HG02943 (cell line): ENCODE data around the gene UMODL1.

ENCODE experiments used
- ATAC-seq: cut with Tn5 transposase; IDR thresholded peaks from one replicate; pipeline ENCODE4 v1.9.1; 2021; ENCODE audit warnings: mild to moderate bottlenecking, low read depth, moderate library complexity; ENCODE audit not compliant: unreplicated experiment

Gene UMODL1

DNA sequence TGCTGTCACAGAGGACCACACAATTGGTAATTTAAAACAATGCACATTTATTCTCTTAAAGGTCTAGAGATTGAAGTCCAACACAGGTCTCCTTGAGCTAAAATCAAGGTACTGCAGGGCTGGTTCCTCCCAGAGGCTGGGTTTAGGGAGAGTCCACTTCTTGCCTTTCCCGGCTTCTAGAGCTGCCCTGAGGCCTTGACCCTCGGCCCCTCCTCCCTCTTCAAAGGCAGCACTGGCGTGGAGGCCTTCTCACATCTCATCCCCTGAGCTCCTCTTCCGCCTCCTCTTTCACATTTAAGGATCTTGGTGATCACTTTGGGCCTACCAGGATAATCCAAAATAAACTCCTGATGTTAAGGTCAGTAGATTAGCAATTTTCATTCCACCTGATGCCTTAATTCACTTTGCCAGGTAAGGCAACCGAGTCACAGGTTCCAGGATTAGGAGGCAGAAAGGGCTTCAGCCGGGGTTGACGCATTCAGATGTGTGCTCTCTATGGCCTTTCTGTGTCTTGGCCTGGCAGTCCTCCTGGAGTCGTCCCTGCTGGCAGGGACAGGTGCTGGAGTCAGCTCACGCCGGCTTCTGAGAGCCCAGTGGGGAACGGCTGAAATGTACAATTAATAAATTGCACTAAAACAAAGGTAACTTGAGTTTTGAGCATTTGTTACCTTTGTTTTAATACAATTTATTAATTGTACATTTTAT lies 86.6 kb downstream of the UMODL1 start:
- ATAC-seq = no peak

- ATAC-seq = no peak
These were observed 87.7 kb downstream of the UMODL1 start for GRCh38 chr21:42158846-42159245.

- ATAC-seq = no peak
These were observed 88.5 kb downstream of the UMODL1 start for GRCh38 chr21:42159560-42160110.

DNA sequence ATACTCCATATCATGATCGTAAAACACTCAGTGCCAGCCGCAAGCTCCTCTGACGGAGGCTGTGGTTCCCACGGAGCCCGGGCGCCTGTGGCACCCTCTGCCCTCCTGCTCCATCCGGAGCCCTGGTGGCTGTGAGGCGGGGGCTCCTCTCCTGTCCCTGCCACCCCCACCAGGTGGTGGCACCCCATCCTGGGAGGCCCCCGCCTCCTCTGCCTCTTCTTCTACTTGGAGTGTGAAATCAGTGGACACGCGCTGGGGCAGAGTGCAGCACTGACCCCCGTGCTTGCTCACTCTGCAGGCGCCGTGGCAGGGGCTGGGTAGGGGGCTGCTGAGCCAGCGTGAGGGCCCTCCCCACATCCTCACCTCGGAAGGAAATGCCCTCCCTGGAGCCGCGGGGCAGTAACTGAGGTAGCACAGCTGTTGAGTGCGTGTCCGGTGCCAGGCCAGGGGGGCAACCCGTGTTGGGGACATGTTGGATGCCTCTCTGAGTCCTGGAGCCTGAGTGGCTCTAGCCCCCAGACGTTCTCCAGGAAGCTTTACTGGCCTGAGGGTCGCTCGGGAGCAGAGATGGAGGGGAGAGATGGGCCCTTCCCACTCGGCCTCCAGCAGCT lies 89.1 kb downstream of the UMODL1 start:
- no peak for ATAC-seq

DNA sequence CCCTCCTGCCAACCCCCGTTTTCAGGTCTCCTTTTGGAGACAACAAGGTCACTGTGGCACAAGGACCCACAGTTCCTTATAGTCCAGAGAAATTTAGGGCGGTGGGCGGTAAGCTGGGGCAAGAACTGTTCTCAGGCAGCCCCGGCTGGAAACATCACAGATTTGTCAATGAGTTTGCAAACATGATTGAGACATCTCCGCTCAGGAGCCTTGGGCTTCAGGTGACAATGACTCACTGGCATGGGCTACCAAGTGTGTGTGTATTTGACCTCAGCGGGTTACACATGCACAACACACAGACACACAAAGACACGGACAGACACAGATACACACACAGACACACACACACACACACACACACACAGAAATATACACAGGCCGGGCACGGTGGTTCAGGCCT lies 89.6 kb downstream of the UMODL1 start:
- no peak for ATAC-seq

DNA sequence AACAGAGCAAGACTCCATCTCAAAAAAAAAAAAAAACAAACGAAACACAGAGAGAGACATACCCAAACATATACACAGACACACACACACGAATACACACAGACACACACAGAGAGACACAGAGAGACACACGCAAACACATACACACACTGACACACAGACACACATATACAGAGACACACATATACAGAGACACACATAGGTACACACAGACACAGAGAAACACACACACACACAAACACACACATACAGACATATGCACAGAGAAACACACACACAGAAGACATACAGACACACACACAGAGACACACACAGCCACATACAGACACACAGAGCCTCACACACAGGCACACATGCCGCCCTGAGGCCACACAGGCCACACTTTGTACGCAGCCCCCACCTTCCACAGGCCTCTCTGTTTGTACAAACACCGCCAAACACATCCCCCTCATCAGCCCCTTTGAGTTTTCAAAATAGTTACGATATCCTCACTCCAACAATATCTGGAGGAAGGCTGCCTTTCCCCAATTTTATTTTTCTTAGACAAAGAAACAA lies 90.4 kb downstream of the UMODL1 start:
- no peak for ATAC-seq

DNA sequence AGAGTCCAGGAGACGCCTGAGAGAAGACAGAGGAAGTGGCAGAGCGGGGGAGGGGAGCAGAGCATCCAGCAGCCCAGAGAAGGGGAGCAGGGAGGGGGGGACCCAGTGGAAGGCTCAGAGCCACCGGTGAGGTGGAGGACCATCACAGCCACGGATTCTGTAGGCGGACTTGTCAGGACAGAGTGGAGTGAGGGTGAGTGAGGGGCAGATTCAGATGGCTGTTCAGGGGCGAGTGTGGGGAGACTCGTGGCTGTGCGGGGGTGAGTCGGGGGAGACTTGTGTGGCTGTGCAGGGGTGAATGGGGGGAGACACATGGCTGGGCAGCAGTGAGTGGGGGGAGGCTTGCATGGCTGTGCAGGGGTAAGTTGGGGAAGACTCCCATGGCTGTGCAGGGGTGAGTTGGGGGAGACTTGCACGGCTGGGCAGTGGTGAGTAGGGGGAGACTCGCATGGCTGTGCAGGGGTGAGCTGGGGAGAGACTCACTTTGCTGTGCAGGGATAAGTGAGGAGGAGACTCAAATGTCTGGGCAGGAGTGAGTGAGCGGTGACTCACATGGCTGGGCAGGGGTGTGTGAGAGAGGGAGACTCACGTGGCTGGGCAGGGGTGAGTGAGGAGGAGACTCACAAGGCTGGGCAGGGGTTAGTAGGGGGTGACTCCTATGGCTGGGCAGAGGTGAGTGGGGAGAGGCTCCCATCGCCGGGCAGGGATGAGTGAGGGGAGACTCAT lies 91.0 kb downstream of the UMODL1 start:
- no peak for ATAC-seq

DNA sequence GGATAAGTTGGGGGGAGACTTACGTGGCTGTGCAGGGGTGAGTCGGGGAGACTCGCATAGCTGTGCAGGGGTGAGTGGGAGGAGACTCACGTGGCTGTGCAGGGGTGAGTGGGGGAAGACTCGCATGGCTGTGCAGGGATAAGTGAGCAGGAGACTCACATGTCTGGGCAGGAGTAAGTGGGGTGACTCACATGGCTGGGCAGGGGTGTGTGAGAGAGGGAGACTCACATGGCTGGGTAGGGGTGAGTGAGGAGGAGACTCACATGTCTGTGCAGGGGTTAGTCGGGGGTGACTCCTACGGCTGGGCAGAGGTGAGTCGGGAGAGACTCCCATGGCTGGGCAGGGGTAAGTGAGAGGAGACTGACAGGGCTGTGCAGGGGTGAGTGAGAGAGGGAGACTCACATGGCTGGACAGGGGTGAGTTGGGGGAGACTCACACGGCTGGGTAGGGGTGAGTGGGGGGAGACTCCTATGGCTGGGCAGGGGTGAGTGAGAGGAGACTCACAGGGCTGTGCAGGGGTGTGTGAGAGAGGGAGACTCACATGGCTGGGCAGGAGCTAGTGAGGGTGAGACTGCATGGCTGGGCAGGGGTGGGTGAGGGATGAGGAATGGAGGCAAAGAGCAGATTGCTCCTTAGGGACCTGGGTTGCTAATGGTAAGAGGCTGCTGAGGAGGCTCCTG lies 91.9 kb downstream of the UMODL1 start:
- no peak for ATAC-seq

DNA sequence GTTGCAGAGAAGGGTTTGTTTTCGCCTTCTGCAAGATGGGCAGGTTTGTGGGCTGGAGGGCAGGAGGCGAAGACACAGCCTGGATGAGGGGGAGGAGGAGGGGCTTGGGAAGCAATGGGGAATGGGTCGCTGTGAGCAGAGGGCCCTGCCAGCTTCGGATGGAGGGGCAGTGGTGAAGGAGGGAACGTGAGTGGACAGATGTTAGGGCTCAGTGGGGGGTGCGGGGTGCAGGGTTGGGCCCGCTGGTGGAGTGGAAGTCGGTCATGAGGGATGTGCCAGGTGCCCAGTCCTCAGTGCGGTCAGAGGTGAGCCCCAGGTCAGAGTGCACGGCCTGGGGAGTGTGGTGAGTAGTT lies 92.4 kb downstream of the UMODL1 start:
- no peak for ATAC-seq

DNA sequence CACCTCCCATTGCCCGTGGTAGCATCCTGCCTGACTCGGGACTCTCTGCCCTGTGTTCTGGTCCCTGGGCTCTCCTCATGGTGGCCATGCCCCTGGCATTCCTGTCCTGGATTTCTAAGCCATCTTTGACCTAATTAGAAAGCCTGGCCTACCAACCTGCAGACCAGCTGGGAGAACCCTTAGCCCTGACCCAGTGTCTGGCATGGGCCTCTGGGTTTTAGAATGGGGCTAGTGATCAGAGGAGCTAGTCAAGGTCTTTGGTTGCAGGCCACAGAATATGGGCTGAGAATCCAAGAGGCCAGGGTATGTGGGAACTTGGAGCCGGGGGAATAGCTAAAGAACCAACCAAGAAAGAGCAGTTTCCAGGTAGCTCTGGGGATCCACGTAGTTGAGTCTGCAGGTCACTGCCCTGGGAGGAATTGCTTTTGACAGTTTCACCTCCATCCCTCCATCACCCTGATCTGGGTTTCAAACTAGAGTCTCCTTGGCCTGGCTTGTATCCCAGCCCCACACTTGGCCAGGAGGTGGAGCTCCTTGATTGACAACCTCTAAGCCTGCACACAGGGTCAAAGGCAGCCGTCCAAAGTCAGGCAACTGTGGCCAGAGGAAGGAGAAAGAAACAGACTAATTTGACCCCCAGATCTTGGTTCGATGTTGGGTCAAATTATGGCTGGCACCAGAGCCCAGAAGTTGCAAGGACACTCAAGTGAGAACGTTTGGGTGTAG lies 93.1 kb downstream of the UMODL1 start:
- ATAC-seq = no peak

DNA sequence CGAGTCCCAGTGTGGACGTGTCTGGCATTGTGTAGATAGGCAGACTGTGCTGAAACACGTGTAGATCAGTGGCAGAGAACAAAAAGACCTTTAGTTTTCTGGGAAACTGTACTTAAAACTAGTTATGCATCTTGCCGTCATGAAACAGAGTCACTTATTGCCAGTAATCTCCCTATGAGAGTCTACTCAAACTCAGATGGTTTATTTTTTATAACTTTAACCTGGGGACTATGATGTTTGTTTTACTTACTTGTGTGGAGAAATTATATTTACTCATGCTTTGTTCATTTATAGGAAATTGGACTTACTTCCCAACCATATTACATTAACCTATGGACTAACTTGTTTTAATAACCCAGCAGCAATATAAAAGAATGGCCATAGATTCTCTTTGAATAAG lies 93.7 kb downstream of the UMODL1 start:
- no peak for ATAC-seq

DNA sequence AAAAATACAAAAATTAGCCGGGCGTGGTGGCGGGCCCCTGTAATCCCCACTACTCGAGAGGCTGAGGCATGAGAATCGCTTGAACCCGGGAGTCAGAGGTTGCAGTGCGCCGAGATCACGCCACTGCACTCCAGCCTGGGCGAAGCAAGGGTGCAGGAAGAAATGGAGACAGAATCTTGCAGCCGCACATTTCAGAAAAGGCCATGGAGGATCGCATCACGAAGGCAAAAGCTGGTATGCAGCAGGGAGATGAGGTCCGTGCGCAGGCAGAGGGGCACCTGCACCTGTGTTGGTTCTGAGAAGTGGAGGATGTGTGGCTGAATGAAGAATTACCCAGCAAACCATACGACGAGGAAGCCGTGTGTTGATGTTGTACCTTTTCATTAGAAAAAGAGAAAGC lies 94.8 kb downstream of the UMODL1 start:
- no peak for ATAC-seq

DNA sequence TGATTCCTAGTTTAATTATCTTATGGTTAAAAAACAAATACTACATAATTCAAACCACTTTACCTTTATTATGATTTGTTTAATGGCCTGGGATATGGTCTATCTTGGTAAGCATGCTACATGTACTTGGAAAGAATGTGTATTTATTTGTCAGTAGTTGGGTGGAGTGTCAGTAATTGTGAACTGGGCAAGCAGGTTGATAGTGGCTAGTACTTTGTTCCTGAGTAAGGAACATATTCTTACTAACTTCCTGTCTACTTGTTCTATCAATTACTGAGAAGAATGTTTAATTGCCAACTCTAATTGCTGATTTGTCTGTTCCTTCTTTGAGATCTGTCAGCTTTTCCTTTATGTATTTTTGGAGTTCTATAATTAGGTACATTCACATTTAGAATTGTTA lies 98.6 kb downstream of the UMODL1 start:
- no peak for ATAC-seq

- ATAC-seq = no peak
These were observed 100.3 kb downstream of the UMODL1 start for GRCh38 chr21:42171091-42172053.

DNA sequence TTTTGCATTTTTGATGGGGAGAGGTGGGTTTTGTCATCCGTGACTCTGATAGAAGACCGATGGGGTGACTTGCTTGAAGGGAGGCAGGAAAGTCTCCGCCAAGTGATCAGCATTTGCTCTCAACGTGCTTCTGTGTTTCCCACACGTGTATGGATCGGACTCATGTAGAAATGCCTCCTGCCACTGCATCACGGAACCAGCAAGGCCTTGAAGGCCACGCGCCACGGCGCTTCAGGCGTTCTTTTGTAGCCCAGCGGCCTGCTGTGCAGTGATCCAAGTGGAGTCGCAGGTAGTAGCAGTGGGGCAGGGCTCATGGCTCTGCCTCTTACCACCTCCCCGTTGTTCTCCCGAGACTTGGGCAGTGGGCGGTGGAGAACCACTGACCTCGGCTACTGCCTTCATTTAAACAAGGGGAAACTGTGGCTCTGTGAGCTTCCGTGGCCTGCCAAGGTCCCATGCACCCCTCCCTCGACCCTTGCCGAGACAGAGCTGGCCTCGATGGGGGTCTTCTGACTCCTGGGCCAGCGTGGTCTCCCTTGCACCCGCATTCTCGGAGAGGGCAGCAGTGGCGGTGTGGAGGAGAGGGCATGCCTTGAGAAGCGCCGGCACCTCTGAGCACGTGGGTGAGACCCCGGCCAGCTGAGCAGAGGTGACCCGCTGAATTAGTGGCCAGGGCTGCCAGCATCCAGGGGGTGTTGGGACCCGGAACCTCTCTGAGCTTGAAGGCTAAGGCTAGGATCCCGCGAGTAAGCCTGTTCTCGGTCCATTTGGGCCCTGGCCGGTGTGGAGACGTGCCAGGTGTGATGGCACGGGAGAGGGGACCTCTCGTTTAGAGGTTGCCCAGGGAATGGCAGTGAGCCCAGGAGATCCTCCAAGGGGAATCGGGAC lies 101.7 kb downstream of the UMODL1 start:
- ATAC-seq = no peak

- ATAC-seq = no peak
These were observed 103.1 kb downstream of the UMODL1 start for GRCh38 chr21:42174173-42174572.

DNA sequence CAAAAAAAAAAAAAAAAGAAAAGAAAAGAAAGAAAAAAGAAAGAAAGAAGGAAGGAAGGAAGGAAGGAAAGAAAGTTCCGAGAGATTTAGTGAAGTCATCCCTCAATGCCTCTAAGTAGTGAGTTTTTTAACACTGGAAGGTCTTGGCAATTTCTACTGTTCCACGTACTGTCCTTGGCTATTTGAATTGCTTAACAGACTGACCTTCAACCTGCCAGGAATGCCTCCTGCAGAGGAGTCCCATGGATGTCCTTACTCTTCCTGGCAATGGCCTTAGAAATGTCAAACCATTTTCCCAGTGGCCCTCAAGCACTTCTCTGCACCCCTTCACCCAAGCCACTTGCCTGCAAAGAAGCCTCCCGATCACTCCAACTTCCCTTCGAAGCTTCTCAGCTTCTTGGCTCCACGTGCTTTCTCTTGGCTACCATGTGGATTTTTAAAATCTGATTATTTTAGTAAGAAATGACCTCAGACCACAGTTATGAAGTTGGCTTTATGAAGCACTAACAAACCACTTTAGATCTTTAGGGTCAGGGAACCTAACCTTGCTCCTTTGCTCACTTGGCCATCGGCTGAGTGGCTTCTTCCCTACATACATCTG lies 104.1 kb downstream of the UMODL1 start:
- ATAC-seq = no peak

DNA sequence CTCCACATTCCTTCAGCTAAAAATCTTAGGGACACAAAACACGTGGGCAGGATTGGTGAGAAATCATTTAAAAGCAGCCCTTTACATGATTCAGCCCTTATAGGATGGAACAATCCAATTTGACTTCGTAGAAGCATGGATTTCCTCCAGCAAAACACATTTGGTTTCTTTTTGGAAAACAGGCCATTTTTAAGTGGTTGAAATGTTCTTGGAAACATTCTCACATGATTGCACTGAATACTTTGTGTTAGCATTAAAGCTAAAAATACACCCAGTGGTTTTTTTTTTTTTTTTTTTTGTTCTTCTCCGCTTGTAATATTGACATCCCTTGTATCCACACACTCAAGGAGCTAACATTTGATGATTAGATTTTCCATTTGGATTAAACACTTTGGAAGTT lies 105.7 kb downstream of the UMODL1 start:
- ATAC-seq = no peak
